ENCODE data around the gene SMAD6. TPM values are rescaled to one million over a fixed set of nuclear protein-coding genes. Genes with fewer than 3 reads are reported as not detected.

SMAD6 gene
- total RNA-seq, 4 donors from 2014 or later = 2.9 to 7.0 (median 6.9) TPM

DNA sequence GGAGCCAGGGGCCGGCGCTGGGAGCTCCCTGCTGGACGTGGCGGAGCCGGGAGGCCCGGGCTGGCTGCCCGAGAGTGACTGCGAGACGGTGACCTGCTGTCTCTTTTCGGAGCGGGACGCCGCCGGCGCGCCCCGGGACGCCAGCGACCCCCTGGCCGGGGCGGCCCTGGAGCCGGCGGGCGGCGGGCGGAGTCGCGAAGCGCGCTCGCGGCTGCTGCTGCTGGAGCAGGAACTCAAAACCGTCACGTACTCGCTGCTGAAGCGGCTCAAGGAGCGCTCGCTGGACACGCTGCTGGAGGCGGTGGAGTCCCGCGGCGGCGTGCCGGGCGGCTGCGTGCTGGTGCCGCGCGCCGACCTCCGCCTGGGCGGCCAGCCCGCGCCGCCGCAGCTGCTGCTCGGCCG is 1.5 kb downstream of the SMAD6 start:
- H3K27ac ChIP-seq = peak overlapping the region; percentile 86
- no CpG with 5 or more reads among the region's 59 CpGs for WGBS
- H3K27me3 ChIP-seq = peaks cover 16% of the 10 kb centered on the region
- H3K9me3 ChIP-seq = no peaks in the 10 kb centered on the region
- no peak for TF ChIP-seq POLR2AphosphoS5 (IDR thresholded peaks at IDR 0.05)
- no peak for TF ChIP-seq POLR2A (IDR thresholded peaks at IDR 0.05)
- TF ChIP-seq CTCF (IDR thresholded peaks at IDR 0.05) = no peak
- no peak for TF ChIP-seq EP300 (IDR thresholded peaks at IDR 0.05)
- H3K4me1 ChIP-seq = peaks cover 64% of the 10 kb centered on the region
- peak overlapping the region; percentile 78 for H3K4me3 ChIP-seq
- no peak for DNase-seq (ENCODE audit: low spot score in 2 of 2)
- H3K36me3 ChIP-seq = no peaks in the 10 kb centered on the region

GRCh38 chr15:66704019-66704802 is 2.2 kb downstream of the SMAD6 start:
- Histone ChIP-seq H3K27me3 (peaks cover 16% of the 10 kb centered on the region), H3K27ac (peak overlapping the region; percentile 86), H3K4me3 (peak overlapping the region; percentile 78), H3K36me3 (no peaks in the 10 kb centered on the region), H3K9me3 (no peaks in the 10 kb centered on the region), H3K4me1 (peaks cover 62% of the 10 kb centered on the region)
- TF ChIP-seq EP300 (IDR thresholded peaks at IDR 0.05) (no peak), POLR2A (IDR thresholded peaks at IDR 0.05) (no peak), POLR2AphosphoS5 (IDR thresholded peaks at IDR 0.05) (no peak), CTCF (IDR thresholded peaks at IDR 0.05) (no peak)
- WGBS = 51% methylated on average over 5 of the region's 30 CpGs
- DNase-seq (ENCODE audit: low spot score in 2 of 2) = no peak

GRCh38 chr15:66704803-66705153 is 2.7 kb downstream of the SMAD6 start:
- H3K27me3 ChIP-seq = peaks cover 16% of the 10 kb centered on the region
- no peak for DNase-seq (ENCODE audit: low spot score in 2 of 2)
- peaks cover 62% of the 10 kb centered on the region for H3K4me1 ChIP-seq
- H3K36me3 ChIP-seq = no peaks in the 10 kb centered on the region
- no peak for TF ChIP-seq POLR2AphosphoS5 (IDR thresholded peaks at IDR 0.05)
- no peak for TF ChIP-seq POLR2A (IDR thresholded peaks at IDR 0.05)
- no peak for TF ChIP-seq EP300 (IDR thresholded peaks at IDR 0.05)
- no peak for TF ChIP-seq CTCF (IDR thresholded peaks at IDR 0.05)
- WGBS = 55% methylated on average over 1 of the region's 1 CpG
- H3K27ac ChIP-seq = no peak overlapping the region
- H3K9me3 ChIP-seq = no peaks in the 10 kb centered on the region
- peak overlapping the region; percentile 78 for H3K4me3 ChIP-seq

DNA sequence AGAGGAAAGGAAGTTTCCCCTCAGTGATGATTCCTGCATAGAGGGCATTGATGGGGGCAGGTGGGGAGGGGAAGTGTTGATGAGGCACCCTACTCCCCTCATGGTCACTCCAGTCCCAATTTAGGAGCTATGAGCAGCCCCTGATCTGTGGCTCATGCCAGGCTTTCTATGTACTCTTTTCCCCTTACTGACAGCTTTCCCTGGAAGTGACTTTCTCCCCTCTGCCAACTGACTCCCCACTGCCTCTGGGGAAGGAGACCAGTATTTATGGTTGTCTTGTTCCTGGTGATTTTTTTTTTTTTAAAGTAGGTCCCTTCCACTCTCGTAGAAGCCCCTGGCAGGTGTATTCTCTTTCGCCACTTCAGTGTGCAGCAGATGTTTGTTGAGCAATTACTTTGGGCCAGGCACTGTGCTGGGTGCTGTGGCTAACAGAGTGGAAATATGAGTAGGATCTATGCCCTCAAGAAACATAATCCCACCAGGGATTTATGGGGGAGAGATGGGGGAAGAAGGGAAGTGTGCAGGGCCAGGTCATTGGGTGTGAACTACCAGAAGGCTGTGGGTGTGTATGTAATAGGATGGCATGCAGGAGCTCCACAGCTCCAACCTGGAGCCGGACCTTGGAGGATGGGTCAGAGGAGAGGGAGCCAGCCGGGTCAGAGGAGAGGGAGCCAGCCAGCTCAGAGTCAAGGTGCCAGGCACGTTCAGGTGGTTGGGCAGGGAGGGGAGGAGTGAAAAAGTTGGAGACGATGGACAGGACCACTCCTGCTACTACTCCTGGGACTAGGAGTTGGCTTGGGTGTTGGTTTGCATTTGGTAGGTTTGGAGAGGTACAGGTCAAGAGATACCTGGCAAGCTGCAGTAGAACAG is 3.5 kb downstream of the SMAD6 start:
- Histone ChIP-seq H3K27me3 (peaks cover 16% of the 10 kb centered on the region), H3K36me3 (no peaks in the 10 kb centered on the region), H3K9me3 (no peaks in the 10 kb centered on the region), H3K27ac (no peak overlapping the region), H3K4me1 (peaks cover 59% of the 10 kb centered on the region), H3K4me3 (peak overlapping the region; percentile 78)
- 86% methylated on average over 6 of the region's 6 CpGs for whole genome bisulfite sequencing
- TF ChIP-seq POLR2AphosphoS5 (IDR thresholded peaks at IDR 0.05) (no peak), EP300 (IDR thresholded peaks at IDR 0.05) (no peak), CTCF (IDR thresholded peaks at IDR 0.05) (no peak), POLR2A (IDR thresholded peaks at IDR 0.05) (no peak)
- no peak for DNase-seq (ENCODE audit: low spot score in 2 of 2)

GRCh38 chr15:66706225-66706732 is 4.2 kb downstream of the SMAD6 start:
- 82% methylated on average over 2 of the region's 22 CpGs for WGBS
- no peaks in the 10 kb centered on the region for H3K36me3 ChIP-seq
- TF ChIP-seq CTCF (IDR thresholded peaks at IDR 0.05) = no peak
- TF ChIP-seq POLR2AphosphoS5 (IDR thresholded peaks at IDR 0.05) = no peak
- no peak for TF ChIP-seq POLR2A (IDR thresholded peaks at IDR 0.05)
- no peak for TF ChIP-seq EP300 (IDR thresholded peaks at IDR 0.05)
- H3K4me1 ChIP-seq = peaks cover 55% of the 10 kb centered on the region
- DNase-seq (ENCODE audit: low spot score in 2 of 2) = no peak
- peak overlapping the region; percentile 78 for H3K4me3 ChIP-seq
- peaks cover 16% of the 10 kb centered on the region for H3K27me3 ChIP-seq
- H3K27ac ChIP-seq = no peak overlapping the region
- H3K9me3 ChIP-seq = no peaks in the 10 kb centered on the region
